Stimulated activated CD4-positive, alpha-beta T cell treated with anti-CD3 and anti-CD28 coated beads, TNF-alpha, amount 100 ng/mL, for 1 hour (primary cell): Measurements from ENCODE around the gene CNPY4.
A peak's percentile ranks its signal among the peaks of the same experiment; 100 is the strongest.

Experiments
- DNase-seq, 3 donors: peaks; one replicate each; pipeline ENCODE4 v3.0.0-alpha.2; 2020; ENCODE audit warnings: low read depth in 3 of 3, low spot score in 1 of 3

CNPY4 gene, protein sequence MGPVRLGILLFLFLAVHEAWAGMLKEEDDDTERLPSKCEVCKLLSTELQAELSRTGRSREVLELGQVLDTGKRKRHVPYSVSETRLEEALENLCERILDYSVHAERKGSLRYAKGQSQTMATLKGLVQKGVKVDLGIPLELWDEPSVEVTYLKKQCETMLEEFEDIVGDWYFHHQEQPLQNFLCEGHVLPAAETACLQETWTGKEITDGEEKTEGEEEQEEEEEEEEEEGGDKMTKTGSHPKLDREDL

DNA sequence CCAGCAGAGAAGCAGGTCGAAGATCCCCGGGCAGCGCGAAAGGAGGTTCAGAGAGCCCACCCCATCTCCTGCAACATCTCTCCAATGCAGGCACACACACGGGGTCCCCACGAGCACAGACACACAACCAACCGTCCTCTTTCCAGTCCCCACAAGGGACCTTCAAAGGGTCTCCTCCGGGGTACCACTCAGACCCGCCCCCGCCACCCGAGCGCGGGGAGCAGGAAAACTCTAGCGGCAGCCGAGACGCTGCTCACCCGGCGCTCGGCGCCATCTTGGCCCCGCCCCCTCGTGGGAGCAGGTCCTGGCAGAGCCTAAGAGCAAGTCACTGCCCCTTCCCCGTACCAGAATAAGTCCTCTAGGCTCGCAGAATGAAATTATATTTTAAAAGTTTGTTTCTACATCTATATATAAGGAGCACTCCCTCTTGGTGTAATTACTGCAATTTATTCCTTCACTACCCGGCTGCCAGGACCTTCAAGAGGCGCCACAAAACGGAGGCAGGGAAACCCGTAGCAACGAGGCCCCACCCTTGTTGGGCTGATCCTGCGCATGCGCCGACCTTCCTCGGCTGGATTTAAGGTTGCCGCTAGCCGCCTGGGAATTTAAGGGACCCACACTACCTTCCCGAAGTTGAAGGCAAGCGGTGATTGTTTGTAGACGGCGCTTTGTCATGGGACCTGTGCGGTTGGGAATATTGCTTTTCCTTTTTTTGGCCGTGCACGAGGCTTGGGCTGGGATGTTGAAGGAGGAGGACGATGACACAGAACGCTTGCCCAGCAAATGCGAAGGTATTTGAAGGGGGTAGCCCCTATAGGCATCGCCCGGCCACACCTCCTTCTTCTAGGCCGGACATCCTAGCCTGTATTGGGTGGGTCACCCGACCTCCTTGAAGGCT is at the start of gene CNPY4, which contains the start of gene TAF6:
CNPY4 (plus strand) TSS at position 563 of the 898 bp plus-strand sequence; CDS start at position 674, 111 bp downstream.
TAF6 (minus strand) TSS at position 287 of the 898 bp plus-strand sequence. CDS start 5,149 bp downstream, outside the sequence.
- DNase-seq: peak; percentile 88 to 93 (median 91)

DNA sequence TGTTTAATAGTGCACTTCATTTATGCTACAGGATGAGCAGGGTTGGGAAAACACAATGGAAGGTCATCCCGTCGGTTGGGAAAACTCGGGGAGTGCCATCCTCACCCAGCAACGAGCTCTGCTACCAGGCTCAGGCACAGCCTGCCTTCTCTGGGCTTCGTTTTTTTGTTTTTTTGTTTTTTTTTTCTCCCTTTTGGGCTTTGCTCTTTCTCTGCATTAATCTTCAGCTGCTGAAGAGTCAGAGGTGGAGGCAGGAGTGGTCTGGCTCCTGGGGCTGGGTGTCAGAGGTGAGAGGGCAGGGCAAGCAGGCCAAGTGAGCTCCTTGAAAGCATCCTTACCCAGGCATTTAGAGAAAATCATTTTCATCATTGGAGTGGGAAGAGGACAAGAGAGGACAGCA is 49.4 kb upstream of the CNPY4 start:
- DNase-seq: no peak

DNA sequence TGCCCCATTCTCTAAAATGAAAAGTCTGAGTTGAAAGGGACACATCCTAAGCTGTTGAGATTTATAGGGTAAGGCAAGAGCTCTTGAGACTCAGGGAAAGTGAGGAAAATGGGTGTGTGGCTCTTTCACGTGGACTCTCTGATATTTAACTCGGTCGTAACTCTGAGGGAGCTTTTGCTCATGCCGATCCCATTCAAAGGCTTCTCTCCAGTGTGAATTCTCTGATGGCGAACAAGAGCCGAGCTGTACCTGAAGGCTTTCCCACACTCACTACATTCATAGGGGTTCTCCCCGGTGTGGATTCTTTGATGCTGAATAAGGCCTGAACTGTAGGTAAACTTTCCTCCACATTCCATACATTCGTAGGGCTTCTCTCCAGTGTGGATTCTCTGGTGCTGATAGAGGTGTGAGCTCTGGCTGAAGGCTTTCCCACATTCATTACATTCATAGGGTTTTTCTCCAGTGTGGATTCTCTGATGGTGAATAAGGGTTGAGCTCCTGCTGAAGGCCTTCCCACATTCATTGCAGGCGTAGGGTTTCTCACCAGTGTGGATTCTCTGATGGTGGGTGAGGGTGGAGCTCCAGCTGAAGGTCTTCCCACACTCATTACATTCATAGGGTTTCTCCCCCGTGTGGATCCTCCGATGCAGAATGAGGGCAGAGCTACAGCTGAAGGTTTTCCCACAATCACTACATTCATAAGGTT is 48.3 kb upstream of the CNPY4 start:
- no peak for DNase-seq

DNA sequence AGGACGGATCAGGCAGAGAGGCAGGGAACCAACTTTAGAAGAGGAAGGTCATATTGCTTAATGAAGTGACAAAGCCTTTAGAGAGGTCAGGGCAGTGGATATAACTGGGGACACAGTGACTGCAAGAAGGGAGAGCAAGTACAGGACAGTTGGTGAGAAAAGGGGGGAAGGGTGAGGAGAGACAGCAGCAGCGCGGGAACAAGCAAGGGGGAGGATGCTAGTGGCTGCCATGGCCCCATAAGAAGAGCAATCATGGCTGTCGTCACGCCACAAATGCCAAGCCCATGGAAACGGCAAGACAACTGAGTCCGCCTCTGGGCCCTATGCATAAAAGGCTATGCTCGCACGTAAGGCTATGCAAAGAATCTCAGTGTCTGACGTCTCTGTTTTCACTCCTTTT is 47.0 kb upstream of the CNPY4 start:
- no peak for DNase-seq

DNA sequence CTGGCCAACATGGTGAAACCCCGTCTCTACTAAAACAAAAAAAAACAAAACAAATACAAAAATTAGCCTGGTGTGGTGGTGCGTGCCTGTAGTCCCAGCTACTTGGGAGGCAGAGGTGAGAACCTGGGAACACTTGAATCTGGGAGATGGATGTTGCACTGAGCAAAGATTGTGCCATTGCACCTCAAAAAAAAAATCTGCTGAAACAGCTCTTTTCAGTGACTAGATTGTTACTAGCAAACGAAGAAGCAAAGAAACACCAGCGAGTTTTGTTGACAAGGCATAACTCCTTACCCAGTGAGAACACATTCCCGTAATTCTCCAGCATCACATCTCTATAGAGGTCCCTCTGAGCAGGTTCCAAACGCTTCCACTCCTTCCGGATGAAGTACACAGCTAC is 44.6 kb upstream of the CNPY4 start:
- no peak for DNase-seq

DNA sequence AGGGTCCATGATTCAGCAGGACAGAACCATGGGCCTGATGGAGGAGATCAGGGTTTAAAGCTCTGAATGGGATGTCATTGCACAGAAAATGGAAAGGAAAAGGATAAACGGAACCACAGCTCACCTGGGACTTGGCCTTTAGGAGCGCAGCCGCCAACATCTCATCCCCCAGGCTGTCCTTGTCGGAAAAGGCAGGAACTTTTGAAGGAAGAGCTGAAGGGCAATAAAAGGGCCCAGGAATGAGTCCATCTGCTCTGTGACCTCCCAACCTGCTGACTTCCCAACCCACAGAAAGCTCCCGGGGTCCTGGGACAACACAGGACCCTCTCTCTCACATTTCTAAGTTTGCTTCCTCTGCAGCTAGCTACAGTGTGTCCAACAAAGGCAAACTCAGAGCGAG is 44.0 kb upstream of the CNPY4 start:
- DNase-seq: no peak

DNA sequence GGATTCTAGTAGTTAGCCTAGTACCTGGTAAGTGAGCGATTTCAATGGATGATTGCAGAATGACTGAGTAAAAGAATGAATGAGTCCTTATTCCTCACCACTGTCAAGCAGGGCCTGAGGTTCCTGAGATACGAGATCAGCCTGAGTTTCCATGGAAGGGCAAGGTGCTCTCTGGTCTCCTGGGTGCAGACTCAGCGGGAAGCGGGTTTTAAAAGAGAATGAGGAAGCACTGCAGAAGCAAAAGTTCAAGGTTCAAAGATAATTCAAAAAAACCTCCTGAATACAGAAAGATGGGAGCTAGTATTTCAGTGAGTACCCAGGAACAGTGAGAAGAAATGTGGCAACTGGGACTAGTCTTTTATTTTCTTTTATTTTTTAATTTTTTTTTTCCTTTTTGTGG is 42.2 kb upstream of the CNPY4 start:
- no peak for DNase-seq

DNA sequence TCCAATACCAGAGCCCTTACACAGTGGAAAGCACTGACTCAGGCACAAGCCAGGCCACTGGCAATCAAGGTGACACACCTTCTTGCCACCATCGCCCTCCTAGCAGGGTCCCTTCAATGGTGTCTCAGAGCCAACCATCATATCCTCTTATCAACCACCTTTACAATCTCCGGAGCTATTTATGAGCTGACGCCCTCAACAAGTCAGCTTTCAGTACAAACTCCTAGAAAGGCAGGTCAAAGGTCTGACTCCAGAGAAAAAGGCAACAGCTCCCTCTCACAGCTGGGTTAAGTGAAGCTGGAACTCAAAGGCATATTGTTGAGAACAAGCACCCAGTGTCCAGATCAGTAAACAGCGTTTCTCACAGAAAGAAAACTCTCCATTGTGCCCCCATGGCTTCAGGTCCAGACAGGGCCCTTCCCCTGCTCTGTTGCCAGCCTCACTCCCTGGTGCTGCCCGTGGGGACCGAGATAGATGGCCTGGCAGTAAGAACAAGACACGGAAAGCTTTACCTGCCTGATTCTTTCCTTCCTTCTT is 40.3 kb upstream of the CNPY4 start:
- DNase-seq: no peak

DNA sequence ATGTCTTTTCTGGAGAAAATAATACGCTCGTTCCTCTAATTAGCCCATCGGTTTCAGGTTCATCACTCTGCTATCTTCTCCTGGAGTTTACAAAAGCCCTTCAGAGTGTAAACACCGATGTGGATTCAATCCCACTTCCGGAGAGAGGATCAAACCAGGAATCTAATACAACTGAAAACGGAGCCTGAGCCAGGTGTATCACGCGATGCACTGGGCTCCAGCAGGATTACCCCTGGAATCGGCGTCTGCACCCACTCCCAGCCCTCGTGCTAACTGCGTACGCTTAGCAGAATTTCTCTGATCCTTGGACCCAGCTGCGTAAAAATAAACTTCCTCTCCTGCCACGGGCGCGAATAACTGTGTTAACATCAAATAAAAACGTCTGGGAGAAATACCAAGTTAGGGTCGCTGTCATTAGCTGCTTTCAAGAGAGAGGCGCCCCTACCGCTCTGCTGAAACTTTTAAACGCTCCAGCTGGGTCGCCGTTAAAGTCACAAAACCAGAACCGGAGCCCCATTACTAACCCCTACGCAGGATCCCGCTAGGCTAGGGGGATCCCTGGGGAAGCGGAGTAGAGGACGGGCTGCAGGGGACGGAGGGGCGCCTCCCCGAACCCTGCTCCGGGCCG is 38.4 kb upstream of the CNPY4 start:
- no peak for DNase-seq

DNA sequence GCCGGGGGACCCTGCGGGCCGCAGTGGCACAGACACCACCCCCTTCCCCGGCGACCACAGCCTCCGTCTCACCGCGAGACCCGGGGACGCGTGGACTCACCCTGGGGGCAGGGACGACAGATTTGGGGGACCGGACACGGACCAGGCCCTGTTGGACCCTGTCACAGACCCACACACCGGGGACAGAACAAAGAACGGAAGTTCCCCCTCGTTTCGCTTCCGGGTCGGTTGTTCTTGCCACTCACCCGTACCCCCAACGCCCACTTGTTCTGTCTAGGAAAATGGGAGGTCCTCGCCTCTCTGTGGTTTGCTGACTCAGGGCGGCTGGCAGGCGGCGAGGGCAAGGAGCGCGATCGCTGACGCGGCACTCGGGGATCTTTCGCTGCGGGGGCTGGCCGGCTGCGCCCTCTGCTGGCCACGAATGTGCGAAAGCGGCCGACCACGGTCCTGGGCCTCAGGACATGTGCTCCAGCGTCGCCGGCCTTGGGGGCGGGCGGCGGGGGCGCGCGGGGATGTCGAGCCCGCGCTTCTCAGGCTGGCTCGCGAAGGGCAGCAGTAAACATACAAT is 37.8 kb upstream of the CNPY4 start, which contains the start of gene ZNF3:
ZNF3 (minus strand) TSS at position 189 of the 568 bp plus-strand sequence. CDS start 4,366 bp downstream, outside the sequence.
- DNase-seq: peak; percentile 94

DNA sequence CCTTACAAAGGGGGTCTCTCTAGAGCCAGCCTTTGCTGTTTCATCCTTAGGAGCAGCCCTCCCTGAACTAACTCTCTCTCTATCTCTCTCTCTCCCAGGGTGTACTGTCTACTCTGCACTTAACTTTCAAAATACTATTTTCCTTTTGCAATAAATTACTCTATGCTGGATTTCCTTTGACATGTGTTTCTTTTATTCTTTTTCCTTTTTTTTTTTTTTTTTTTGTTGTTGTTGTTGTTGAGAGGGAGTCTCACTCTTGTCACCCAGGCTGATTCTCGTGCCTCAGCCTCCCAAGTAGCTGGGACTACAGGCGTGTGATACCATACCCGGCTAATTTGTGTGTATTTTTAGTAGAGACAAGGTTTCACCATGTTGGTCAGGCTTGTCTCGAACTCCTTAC is 36.5 kb upstream of the CNPY4 start:
- no peak for DNase-seq

DNA sequence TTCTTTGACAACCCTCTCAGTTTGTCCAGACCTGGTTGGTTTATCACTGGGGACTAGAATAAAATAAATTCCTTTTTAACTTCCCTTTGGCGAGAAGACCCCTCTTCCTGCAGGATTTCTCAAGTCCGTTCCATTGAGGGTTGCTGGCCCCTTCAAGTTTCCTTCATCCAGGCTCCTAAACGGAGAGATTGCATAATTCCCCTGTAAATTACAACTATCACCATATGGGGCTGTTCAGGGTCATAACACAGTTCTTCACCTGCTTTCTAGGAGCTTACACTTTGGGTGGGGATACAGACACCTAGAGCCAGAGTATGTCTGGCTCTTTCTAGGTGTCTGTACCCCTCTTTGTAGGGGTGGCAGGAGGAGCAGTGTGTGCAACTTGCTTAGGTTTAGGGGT is 33.9 kb upstream of the CNPY4 start:
- no peak for DNase-seq

DNA sequence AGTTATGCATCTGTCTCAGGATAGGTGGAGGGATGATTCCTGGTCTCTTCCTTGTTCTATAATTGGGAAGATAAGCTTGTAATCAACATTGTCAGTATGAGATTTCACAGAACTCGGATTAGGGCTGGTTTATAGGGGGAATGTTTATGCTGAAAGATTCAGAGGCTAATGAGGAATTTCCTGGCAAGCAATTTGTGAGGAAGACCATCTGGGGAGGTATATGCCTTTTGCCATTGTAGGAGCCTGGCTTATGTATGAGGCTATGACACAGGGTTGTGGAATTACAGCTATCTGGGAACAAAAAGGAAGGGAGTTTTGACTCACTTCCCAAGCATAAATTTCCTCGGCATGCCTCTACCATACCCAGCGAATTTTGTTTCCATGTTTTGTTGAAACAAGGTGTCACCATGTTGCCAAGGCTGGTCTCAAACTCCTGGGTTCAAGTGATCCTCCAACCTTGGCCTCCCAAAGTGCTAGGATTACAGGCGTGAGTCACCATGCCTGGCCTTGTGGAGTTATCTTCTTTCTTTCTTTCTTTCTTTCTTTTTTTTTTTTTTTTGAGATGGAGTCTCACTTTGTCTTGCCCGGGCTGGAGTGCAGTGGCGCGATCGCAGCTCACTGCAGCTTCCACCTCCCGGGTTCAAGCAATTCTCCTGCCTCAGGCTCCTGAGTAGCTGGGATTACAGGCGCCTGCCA is 32.2 kb upstream of the CNPY4 start:
- no peak for DNase-seq

DNA sequence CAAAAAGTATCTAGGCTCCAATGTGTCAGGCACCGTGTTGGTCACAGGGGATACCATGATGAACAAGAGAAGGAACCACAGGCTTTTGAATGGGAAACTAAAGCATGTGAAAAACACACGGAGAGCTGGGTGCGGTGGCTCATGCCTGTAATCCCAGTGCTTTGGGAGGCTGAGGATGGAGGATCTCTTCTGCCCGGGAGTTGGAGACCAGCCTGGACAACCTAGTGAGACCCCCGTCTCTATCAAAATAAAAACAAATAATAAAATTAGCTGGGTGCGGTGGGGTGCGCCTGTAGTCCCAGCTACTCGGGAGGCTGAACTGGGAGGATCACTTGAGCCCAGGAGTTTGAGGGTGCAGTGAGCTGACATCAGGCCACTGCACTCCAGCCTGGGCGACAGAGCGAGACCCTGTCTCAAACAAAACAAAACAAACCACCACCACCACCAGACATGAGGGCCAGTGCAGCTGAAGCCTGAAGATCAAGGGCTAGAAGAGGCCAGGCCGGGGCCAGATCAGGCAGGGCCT is 31.3 kb upstream of the CNPY4 start:
- DNase-seq: no peak

DNA sequence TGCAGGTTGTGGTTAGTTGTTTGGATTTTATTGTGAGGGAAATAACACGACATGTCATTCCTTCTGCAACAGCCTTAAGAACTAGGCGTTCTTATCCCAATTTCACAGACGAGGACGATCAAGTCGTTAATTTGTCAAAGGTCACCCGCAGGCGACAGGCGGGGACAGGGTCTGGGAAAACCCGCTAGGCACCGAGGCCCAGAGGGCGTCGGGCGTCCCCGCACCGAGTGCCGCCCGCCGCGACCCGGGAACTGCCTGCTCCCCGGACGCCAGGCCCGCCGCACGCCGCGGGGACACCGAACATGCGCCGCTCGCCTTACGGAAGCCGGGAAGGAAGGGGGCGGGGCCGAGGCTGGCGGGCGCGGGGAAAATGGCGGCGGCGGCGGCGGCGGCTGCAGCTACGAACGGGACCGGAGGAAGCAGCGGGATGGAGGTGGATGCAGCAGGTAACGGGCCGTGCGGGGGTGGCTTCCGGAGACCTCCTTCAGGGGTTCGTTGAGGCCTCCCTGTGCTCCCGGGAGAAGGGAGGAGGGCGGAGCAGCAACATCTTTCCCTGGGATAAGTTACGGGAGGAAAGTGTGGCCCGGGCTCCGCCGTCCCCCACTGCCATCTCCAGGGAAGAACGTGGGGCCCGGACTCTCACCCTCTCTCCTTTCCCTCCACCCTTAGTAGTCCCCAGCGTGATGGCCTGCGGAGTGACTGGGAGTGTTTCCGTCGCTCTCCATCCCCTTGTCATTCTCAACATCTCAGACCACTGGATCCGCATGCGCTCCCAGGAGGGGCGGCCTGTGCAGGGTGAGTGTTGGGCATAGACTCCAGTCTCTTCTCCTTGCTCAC is 30.6 kb upstream of the CNPY4 start, which contains the start of gene COPS6:
COPS6 (plus strand) TSS at position 349 of the 837 bp plus-strand sequence; CDS start at position 371, 22 bp downstream.
- DNase-seq: peak; percentile 63 to 90 (median 73)

DNA sequence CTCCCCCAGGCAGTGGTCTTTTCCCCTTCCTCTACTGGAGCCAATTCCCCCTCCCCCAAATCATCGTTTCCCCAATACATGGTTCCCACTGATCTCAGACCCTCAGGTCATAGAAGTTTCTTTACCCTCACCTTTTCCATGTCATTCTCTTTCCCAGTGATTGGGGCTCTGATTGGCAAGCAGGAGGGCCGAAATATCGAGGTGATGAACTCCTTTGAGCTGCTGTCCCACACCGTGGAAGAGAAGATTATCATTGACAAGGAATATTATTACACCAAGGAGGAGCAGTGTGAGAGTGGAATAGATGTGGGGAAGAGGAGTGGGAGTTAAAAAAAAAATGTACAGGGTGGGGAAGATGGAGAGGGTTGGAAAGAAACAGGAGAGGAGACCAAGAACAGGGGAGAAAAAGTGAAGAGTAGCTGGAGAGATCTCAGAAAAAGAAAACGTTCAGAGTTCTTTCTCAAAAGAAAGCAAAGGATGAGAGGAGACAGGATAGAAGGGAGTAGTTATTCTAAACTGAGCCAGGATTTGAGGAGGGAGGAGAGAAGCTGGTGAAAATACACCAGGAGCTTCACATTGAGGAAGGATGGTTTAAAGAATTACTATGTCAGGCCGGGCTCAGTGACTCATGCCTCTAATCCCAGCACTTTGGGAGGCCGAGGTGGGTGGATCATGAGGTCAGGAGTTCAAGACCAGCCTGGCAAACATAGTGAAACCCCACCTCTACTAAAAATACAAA is 29.8 kb upstream of the CNPY4 start:
- DNase-seq: no peak

DNA sequence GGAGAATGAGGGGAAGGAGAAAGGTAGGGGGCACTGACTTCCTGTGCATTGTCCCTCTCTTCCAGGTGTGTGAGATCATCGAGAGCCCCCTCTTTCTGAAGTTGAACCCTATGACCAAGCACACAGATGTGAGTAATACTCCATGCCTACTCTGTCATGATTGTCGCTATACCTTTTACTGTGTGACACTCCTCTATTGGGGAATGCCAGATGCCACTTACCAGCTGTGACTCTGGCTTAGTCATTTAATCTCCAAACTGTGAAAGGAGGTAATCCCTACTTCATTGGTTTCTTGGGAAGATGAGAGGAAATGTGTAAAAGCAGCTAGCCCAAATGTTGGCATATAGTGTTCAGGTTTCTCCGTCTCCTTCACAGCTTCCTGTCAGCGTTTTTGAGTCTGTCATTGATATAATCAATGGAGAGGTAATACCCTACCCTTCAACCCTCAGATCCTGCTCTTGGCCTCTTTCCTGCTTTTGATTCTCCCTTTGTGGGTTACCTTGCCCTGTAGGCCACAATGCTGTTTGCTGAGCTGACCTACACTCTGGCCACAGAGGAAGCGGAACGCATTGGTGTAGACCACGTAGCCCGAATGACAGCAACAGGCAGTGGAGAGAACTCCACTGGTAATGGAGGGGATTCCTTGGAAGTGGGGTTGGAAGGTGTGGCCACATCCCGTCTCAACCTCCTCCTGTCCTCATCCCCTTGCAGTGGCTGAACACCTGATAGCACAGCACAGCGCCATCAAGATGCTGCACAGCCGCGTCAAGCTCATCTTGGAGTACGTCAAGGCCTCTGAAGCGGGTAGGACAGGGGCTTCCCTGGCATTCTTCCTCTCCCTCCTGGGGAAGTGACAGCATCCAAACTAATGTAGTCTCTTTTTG is 28.7 kb upstream of the CNPY4 start:
- no peak for DNase-seq
